HCT116 (cell line): ENCODE data around the gene GFY.

Experiments used
- CEBPB ChIP-seq: IDR thresholded peaks from 2 replicates; pipeline ENCODE4 v1.6.1; 2012; ENCODE audit warnings: low read depth
- CTCF ChIP-seq, 3 experiments: fragments of 200-600 bp in 1 of 3; sonication (generic) in 1 of 3; IDR thresholded peaks in 2 of 3; conservative IDR thresholded peaks in 1 of 3; 2 replicates each; pipeline ENCODE4 v1.5.1; 2012 to 2017; ENCODE audit warnings: low read depth in 2 of 3, low read length in 2 of 3, antibody characterized with exemption in 1 of 3, borderline replicate concordance in 1 of 3, control low read depth in 1 of 3, mild to moderate bottlenecking in 1 of 3, mixed read lengths in 1 of 3, mixed run types in 1 of 3, moderate library complexity in 1 of 3; ENCODE audit not compliant: insufficient read depth in 1 of 3
- EGR1 ChIP-seq: IDR thresholded peaks from 2 replicates; pipeline ENCODE4 v1.6.1; 2012; ENCODE audit warnings: low read depth
- EZH2 ChIP-seq: fragments of 200-600 bp; sonication (generic); IDR thresholded peaks from 2 replicates; pipeline ENCODE4 v1.6.1; 2017; ENCODE audit warnings: antibody characterized with exemption, mixed run types
- FOSL1 ChIP-seq: IDR thresholded peaks from 2 replicates; pipeline ENCODE4 v1.6.1; 2012; ENCODE audit warnings: low read depth
- MAX ChIP-seq: IDR thresholded peaks from 2 replicates; pipeline ENCODE4 v1.6.1; 2012
- POLR2A ChIP-seq: IDR thresholded peaks from 2 replicates; pipeline ENCODE4 v1.7.0; 2011; ENCODE audit warnings: borderline replicate concordance; ENCODE audit not compliant: insufficient read depth, insufficient read length; ENCODE audit errors: extremely low read depth
- POLR2AphosphoS5 ChIP-seq: IDR thresholded peaks from 2 replicates; pipeline ENCODE4 v1.6.1; 2011; ENCODE audit warnings: mild to moderate bottlenecking, low read depth, low read length, moderate library complexity
- RAD21 ChIP-seq: IDR thresholded peaks from 2 replicates; pipeline ENCODE4 v1.6.1; 2012; ENCODE audit warnings: low read depth, mild to moderate bottlenecking
- REST ChIP-seq: IDR thresholded peaks from 2 replicates; pipeline ENCODE4 v1.6.1; 2012; ENCODE audit warnings: low read depth
- SP1 ChIP-seq: IDR thresholded peaks from 2 replicates; pipeline ENCODE4 v1.6.1; 2012; ENCODE audit warnings: low read depth
- TCF7L2 ChIP-seq: IDR thresholded peaks from 2 replicates; pipeline ENCODE4 v1.7.0; 2011; ENCODE audit warnings: borderline replicate concordance, inconsistent platforms; ENCODE audit not compliant: insufficient read depth, insufficient read length; ENCODE audit errors: extremely low read depth
- YY1 ChIP-seq: IDR thresholded peaks from 2 replicates; pipeline ENCODE4 v1.6.1; 2011; ENCODE audit warnings: low read length, low read depth, moderate library complexity, mild to moderate bottlenecking; ENCODE audit not compliant: insufficient replicate concordance; ENCODE audit errors: extremely low read depth
- ZNF274 ChIP-seq: fragments of 200-500 bp; sonication (Bioruptor generic); IDR thresholded peaks from 2 replicates; pipeline ENCODE4 v1.6.1; 2014; ENCODE audit warnings: mild to moderate bottlenecking, low read depth, low read length, inconsistent platforms

GRCh38 chr19:49400029-49400428 lies 25.2 kb upstream of the GFY start:
- TF ChIP-seq POLR2AphosphoS5 = no peak
- no peak for TF ChIP-seq CTCF (IDR thresholded peaks at IDR 0.05 in 2 of 3, conservative IDR thresholded peaks at IDR 0.05 in 1 of 3; ENCODE audit: borderline replicate concordance in 1 of 3, insufficient read depth in 1 of 3, low read depth in 2 of 3, low read length in 2 of 3)
- TF ChIP-seq EZH2 = no peak
- no peak for TF ChIP-seq REST
- no peak for TF ChIP-seq SP1
- TF ChIP-seq TCF7L2 = no peak
- TF ChIP-seq FOSL1 = no peak
- no peak for TF ChIP-seq ZNF274
- TF ChIP-seq CEBPB = no peak
- TF ChIP-seq POLR2A = no peak
- TF ChIP-seq RAD21 = no peak
- no peak for TF ChIP-seq MAX
- TF ChIP-seq EGR1 = no peak
- no peak for TF ChIP-seq YY1
